Dedifferentiated amniotic fluid mesenchymal stem cell (primary cell): ENCODE data around the gene GLG1.
"Not testable (repeated sequence)": the region's sequence is repeated elsewhere in the genome, so short reads cannot be mapped to it uniquely, and the experiment has no call there.

Experiments
- DNase-seq: peaks from one replicate; pipeline ENCODE4 v3.0.0-alpha.2; 2016; ENCODE audit errors: extremely low spot score

The GLG1 gene

DNA sequence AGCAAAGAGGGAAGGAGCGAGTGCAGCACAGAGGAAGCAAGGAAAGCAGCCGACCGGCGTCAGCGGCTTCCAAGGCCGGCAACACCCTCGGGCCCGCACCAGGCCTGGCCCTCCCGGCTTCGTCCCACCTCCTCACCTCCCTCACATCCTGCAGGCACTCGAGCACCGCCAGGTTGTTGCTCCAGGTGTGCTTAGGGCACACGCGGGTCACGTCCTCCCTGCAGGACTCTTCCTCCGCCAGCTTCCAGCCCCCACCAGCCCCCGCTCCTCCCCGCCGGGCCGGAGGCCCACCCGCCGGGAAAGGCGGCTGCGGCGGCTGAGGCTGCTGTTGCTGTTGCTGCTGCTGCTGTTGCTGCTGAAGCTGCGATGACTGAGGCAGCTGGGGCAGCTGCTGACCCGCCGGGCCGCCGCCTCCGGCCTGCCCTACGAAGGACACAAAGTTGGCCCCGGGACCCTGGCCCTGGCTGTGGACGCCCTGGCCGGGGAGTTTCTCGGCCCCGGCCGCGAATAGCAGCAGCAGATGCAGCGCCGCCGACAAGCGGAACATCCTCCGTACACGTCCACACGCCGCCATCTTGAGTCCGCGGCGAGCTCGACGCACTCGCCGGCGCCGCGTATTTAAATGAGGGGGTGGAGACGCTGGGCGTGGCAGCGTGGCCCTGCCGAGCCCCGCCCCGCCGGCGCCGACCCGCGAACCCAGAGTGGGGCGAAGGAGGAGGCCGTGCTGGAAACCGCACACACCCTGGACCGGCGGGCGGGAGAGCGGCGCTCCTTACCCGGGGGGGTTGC, at the start of gene GLG1:
TSS of gene GLG1 (minus strand) at position 594 of the 789 bp plus-strand sequence. CDS start at position 574, 20 bp downstream.
- peak; percentile 87 for DNase-seq

GRCh38 chr16:74654536-74655050, 47.7 kb upstream of the GLG1 start:
- DNase-seq = no peak

- not testable (repeated sequence) for DNase-seq
Observed at GRCh38 chr16:74652883-74653282, 46.0 kb upstream of the GLG1 start.

DNA sequence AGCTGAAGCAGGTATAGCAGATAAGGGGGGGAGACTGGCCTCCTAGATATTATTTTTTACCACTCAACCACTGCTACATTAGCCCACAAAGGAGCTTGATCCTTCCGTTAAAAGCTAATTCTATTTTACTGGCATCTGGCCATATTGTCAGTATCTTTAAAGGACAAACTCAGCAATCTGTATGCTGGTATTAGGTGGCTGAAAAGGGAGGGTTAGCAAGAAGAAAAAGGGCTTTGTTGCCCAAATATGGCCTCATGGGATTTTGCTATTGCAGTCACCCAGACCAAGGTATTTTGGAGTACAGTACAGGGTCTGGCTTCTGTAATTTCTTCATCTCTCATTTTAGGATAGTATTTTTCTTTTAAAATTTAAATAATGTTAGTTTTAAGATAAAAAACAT, 45.3 kb upstream of the GLG1 start:
- no peak for DNase-seq

GRCh38 chr16:74651841-74652240, 44.9 kb upstream of the GLG1 start:
- no peak for DNase-seq

GRCh38 chr16:74650966-74651567, 44.2 kb upstream of the GLG1 start:
- no peak for DNase-seq

GRCh38 chr16:74649839-74650504, 43.1 kb upstream of the GLG1 start:
- DNase-seq = no peak

DNA sequence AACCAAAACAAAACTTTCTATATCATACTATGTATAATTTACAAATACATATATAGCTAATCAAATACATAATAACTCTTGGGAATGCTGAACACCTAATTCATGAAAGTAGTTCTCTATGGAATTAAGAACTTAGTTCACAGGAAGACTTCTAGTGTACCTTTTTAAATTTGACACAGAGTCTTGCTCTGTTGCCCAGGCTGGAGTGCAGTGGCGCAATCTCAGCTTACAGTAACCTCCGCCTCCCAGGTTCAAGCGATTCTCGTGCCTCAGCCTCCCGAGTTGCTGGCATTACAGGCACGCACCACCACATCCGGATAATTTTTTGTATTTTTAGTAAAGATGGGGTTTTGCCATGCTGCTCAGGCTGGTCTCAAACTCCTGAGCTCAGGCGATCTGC, 35.1 kb upstream of the GLG1 start:
- DNase-seq = no peak

DNA sequence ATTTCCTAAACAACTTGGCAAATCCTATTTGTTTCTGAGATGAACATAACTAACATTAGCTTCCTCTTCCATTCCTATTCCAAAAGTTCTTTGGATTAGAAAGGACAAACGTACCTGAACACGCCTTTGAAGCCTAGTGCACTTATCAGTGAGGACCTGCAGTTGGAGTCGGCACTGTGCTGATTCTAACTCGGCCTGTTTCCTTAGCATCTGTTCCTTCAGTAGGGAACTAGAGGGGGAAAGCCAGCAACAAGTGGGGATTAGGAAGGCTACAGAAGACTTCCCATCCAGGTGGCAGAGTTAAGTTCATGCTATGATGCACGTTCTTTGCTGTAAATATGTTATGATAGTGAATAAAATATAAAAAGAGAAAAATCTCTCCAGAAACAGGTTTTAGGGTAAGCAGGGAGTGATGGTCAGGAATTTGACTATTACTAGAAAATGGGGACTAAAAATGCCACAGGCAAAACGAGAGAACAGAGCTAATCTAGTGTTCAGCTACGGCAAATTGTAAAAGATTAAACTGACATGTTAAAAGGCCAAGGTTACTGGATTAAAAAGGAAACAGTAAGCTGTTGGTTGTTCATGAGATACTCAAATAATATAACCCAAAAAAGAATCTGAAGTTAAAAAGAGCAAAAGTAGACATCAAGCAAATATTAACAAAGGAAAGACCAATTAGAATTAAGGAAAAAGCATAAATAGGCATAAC, 31.0 kb upstream of the GLG1 start:
- DNase-seq = no peak

GRCh38 chr16:74635303-74635702, 28.4 kb upstream of the GLG1 start:
- DNase-seq = no peak

DNA sequence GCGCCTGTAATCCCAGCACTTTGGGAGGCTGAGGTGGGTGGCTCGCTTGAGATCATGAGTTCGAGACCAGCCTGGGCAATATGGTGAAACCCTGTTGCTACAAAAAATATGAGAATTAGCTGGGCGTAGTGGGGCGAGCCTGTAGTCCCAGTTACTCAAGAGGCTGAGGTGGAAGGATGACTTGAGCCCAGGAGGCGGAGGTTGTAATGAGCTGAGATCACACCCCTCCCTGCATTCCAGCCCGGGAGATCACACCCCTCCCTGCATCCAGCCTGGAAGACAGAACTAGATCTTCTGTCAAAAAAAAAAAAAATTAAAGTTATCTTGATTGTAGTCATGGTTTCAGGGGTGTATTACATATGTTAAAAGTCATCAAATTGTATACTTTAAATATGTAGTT, 26.8 kb upstream of the GLG1 start:
- DNase-seq = no peak

DNA sequence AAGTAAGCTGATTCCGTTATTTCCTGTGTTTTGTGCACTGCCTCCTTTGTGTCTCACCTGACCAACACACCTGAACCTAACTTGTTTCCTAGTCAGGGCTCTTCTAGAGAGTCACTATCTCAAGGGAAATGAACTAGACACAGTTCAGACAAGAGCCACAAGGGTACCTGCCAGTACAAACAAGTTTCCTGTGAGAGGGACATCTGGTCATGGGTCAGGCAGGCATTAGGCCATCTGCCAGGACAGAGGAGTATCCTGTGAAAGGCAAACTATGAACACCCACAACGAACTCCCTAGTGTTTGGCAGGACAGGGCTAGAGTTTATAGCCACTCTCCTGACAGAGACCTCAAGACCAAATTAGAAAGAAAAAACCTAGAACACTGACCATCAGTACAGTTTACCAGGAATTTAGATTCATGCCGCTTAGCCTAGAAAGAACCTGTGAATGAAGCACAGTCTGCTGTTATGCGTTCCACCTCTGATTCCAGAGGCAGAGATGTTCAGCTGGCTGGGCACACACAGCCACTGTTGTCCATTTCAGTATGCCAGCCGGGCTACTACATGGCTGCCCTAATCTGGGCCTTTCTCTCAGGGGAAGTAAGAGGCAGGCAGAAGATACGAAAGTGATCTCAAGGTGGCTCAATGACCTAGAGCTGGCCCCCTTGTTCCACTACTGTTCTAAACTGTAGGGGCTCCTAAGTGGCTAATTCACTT, 20.7 kb upstream of the GLG1 start:
- no peak for DNase-seq

DNA sequence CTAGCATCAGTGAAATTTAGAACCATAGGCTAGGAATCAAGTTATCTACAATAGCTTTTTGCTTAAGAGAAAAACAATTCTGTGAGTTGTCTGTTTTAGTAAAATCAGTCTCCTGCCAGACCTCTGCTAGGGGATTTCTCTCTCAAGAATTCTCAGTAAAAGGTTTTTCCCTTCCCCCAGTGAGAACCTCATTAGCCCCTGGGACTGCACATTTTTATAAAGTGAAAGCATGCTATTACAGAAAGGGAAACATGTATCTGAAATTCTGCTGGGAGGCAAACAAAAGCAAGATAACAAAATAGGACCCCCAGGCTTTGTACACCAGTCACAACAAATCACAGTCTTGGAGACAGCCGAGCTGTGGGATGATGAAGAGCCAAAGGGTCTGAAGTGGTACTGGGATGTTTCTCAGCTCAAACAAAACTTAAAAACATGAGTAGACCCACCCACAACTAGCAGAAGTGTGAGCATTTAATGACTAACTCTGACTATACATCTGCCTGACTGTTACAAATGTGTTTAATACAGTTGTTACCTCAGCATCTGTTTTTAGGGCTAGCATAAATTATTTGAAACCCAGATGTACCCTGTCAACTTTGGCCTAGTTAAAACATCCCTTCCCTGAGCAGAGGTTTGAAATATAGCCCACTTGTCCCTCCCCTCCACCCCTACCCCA, 20.0 kb upstream of the GLG1 start:
- DNase-seq = no peak

DNA sequence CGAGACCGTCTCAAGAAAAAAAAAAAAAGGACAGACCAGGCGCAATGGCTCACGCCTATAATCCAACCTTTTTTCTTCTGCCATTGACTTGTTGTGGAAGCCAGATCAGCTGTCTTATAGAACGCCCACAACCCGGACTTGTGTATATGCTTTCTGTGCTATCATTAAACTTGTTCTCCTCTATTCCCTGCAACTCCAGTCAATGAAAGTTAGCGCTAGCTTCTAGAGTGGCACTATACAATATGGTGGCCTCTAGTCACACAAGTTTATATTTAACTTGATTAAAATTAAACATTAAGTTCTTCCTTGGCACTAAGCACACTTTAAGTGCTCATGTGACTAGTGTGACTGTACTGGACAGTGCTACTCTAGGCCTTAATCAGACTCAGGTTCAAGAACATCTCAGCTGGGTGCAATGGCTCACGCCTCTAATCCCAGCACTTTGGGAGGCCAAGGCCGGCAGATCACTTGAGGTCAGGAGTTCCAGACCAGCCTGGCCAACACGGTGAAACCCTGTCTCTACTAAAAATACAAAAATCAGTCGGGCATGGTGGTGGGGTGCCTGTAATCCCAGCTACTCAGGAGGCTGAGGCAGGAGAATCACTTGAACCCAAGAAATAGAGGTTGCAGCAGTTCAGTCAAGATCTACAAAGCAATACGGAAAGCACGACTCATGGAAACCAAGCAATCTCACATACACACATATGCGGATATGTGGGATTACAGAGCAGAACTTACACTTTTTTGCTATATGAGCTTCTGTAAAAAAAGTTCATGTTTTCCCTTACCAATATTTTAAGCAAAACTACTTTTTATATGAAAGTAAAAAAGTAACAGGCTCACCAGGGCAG, 18.8 kb upstream of the GLG1 start:
- no peak for DNase-seq

- no peak for DNase-seq
Observed at GRCh38 chr16:74623839-74624235, 16.9 kb upstream of the GLG1 start.

- DNase-seq = peak; percentile 61
Observed at GRCh38 chr16:74623214-74623838, 16.4 kb upstream of the GLG1 start.

DNA sequence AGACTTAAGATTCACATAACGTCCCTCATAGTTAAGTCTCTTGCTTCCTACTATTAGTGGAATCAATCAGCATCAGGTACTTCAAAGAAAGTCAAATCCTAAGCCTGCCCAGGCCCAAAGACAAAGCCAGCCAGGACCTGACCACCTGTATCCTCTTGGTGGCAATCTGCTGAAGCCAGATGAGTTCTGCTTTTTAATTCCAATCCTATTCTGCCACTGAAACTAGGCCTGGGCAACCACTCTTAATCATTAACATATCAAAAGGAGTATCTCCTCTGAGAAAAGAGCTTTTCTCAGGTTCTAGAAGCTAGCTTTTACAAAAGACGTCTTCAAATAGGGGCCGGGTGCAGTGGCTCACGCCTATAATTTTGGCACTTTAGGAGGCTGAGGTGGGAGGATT, 15.1 kb upstream of the GLG1 start:
- no peak for DNase-seq

DNA sequence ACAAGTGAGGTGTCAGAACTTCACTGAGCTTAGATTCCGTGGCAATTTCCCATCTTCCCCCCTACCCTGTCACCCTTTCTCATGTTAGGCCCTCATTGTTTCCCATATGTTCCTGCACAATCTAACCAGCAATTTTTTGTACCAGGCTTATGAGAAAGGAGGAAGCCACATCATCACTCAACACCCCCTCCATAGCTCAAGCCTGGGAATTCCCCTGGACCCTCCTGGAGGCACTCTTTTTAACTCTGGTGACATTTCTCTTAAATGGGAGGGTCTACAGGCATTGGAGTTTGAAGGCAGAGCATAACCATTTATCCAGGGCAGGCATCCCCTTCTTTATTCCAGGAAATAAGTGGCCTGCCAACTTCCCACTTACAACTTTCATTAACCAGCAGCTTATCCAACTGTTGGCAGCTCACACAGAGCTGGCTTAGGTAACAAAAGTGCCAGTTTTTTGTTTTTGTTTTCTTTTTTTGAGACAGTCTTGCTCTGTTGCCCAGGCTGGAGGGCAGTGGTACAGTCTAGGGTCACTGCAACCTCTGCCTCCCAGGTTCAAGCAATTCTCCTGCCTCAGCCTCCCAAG, 10.4 kb upstream of the GLG1 start:
- no peak for DNase-seq

DNA sequence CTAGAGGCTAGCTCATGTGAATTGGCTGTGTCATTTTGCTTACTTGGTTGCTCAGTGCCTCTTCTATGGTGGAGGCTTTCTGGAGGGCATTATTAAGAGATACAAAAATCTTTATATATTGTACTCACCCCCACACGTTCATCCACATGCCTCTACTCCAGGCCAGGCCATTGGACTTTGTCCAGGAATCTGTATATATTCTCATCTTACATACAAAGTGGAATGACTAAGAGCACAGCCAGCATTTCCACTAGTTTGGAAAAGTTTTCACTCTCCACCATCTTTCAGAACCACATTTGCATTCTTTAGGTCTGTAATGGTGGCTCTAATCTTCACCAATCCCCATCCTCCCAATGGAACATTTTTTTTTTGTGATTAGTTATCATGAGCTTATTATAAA, 4.8 kb upstream of the GLG1 start:
- DNase-seq = peak; percentile 46
